ENCODE results near the gene INPPL1. TPM values are rescaled to one million over a fixed set of nuclear protein-coding genes. Genes with fewer than 3 reads are reported as not detected.

Gene INPPL1
- polyA plus RNA-seq, 1 donor (not counting 4 experiments of a cell fraction or from before 2014, with no cell fraction given) = 44.0 TPM

DNA sequence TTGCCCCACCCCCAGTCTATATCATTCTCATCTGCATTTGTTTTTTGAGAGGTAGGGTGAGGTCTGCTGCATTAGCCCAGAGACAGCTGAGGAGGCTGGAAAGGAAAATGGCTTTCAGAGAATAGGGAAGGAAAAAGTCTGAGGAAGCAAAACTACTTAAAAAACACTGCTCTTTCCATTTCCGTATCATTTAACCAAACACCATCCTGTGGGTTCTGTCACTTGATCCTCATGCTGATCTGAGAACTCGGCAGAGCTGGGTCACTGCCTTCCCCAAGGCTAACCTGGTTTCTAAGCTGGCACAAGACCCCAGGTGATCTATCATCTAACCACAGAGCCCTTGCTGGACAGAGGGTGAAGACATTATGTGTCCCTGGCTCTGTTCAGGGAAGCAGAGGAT lies 6.7 kb upstream of the INPPL1 start:
- dilution Hi-C loops (cut with MboI; ENCODE audit: extremely low pct_ligation_motif_present, low sequenced_read_pairs) = no loop called here
- no peak for FAIRE-seq
- no peak overlapping the region for H3K27ac ChIP-seq (ENCODE audit: control insufficient read depth, insufficient read depth, low read length)

DNA sequence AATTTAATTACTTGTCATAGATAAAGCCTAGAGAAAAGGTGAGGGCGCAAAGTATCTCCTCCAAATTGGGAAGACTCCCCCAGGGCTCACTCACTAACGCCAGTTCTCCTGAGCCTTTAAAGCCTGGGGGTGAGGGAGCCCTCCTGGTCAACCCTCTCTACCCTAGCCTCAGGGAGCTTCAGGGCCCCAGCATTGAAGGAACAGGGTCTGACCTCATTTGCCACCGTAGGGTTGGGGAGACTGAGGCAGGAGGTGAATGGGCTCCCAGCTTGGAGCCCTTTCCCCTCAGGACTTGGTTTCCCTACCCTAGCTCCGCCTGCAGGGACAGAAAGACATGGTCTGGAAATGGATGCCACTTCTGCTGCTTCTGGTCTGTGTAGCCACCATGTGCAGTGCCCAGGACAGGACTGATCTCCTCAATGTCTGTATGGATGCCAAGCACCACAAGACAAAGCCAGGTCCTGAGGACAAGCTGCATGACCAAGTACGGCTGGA lies 6.3 kb upstream of the INPPL1 start:
- H3K9me3 ChIP-seq (ENCODE audit: control insufficient read depth, low read depth, low read length) = no peaks in the 10 kb centered on the region
- no peak overlapping the region for H3K9ac ChIP-seq (ENCODE audit: control insufficient read depth, extremely low read depth, insufficient read depth, low read length)
- peaks cover 11% of the 10 kb centered on the region for H3K27me3 ChIP-seq (ENCODE audit: control insufficient read depth, extremely low read depth, insufficient read depth, low read length)
- no peak for TF ChIP-seq EZH2 (IDR thresholded peaks at IDR 0.05; ENCODE audit: low read length)
- TF ChIP-seq, protein P1, sequence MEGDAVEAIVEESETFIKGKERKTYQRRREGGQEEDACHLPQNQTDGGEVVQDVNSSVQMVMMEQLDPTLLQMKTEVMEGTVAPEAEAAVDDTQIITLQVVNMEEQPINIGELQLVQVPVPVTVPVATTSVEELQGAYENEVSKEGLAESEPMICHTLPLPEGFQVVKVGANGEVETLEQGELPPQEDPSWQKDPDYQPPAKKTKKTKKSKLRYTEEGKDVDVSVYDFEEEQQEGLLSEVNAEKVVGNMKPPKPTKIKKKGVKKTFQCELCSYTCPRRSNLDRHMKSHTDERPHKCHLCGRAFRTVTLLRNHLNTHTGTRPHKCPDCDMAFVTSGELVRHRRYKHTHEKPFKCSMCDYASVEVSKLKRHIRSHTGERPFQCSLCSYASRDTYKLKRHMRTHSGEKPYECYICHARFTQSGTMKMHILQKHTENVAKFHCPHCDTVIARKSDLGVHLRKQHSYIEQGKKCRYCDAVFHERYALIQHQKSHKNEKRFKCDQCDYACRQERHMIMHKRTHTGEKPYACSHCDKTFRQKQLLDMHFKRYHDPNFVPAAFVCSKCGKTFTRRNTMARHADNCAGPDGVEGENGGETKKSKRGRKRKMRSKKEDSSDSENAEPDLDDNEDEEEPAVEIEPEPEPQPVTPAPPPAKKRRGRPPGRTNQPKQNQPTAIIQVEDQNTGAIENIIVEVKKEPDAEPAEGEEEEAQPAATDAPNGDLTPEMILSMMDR (optimal IDR thresholded peaks at IDR 0.05 in 1 of 3, IDR thresholded peaks at IDR 0.05 in 1 of 3, conservative IDR thresholded peaks at IDR 0.05 in 1 of 3; ENCODE audit: extremely low read depth in 1 of 3, insufficient read depth in 2 of 3, low read length in 3 of 3) = no peak
- H2AFZ ChIP-seq (ENCODE audit: control insufficient read depth, low read length) = no peak overlapping the region
- dilution Hi-C loops (cut with MboI; ENCODE audit: extremely low pct_ligation_motif_present, low sequenced_read_pairs) = no loop called here
- peaks cover 7% of the 10 kb centered on the region for H3K4me1 ChIP-seq (ENCODE audit: control insufficient read depth, extremely low read depth, insufficient read depth, low read length)
- H4K20me1 ChIP-seq (ENCODE audit: control insufficient read depth, extremely low read depth, insufficient read depth, low read length) = no peaks in the 10 kb centered on the region
- no peak for DNase-seq (ENCODE audit: low read depth, low spot score)
- H3K4me2 ChIP-seq (ENCODE audit: control insufficient read depth, extremely low read depth, insufficient read depth, low read depth, low read length) = no peak overlapping the region
- H3K27ac ChIP-seq (ENCODE audit: control insufficient read depth, insufficient read depth, low read length) = no peak overlapping the region
- no peaks in the 10 kb centered on the region for H3K36me3 ChIP-seq (ENCODE audit: control insufficient read depth in 2 of 2, extremely low read depth in 1 of 2, insufficient read depth in 2 of 2, low read length in 2 of 2)
- no peak overlapping the region for H3K4me3 ChIP-seq (ENCODE audit: control insufficient read depth in 2 of 3, extremely low read depth in 1 of 3, insufficient read depth in 2 of 3, low read depth in 1 of 3, low read length in 3 of 3)
- H3K9me1 ChIP-seq (ENCODE audit: control insufficient read depth, extremely low read depth, insufficient read depth, low read length) = no peaks in the 10 kb centered on the region
- H3K79me2 ChIP-seq (ENCODE audit: control insufficient read depth, insufficient read depth, low read length) = no peaks in the 10 kb centered on the region
- no peak for FAIRE-seq

More for the DNA sequence above, 6.7 kb upstream of the INPPL1 start:
- TF ChIP-seq, protein P1 (optimal IDR thresholded peaks at IDR 0.05 in 1 of 3, IDR thresholded peaks at IDR 0.05 in 1 of 3, conservative IDR thresholded peaks at IDR 0.05 in 1 of 3; ENCODE audit: extremely low read depth in 1 of 3, insufficient read depth in 2 of 3, low read length in 3 of 3) = no peak
- TF ChIP-seq EZH2 (IDR thresholded peaks at IDR 0.05; ENCODE audit: low read length) = no peak
- no peak overlapping the region for H2AFZ ChIP-seq (ENCODE audit: control insufficient read depth, low read length)
- H3K9me3 ChIP-seq (ENCODE audit: control insufficient read depth, low read depth, low read length) = no peaks in the 10 kb centered on the region
- peaks cover 11% of the 10 kb centered on the region for H3K27me3 ChIP-seq (ENCODE audit: control insufficient read depth, extremely low read depth, insufficient read depth, low read length)
- no peaks in the 10 kb centered on the region for H3K36me3 ChIP-seq (ENCODE audit: control insufficient read depth in 2 of 2, extremely low read depth in 1 of 2, insufficient read depth in 2 of 2, low read length in 2 of 2)
- no peaks in the 10 kb centered on the region for H3K9me1 ChIP-seq (ENCODE audit: control insufficient read depth, extremely low read depth, insufficient read depth, low read length)
- peaks cover 6% of the 10 kb centered on the region for H3K4me1 ChIP-seq (ENCODE audit: control insufficient read depth, extremely low read depth, insufficient read depth, low read length)
- no peaks in the 10 kb centered on the region for H3K79me2 ChIP-seq (ENCODE audit: control insufficient read depth, insufficient read depth, low read length)
- no peak for DNase-seq (ENCODE audit: low read depth, low spot score)
- H3K9ac ChIP-seq (ENCODE audit: control insufficient read depth, extremely low read depth, insufficient read depth, low read length) = no peak overlapping the region
- H3K4me3 ChIP-seq (ENCODE audit: control insufficient read depth in 2 of 3, extremely low read depth in 1 of 3, insufficient read depth in 2 of 3, low read depth in 1 of 3, low read length in 3 of 3) = no peak overlapping the region
- H3K4me2 ChIP-seq (ENCODE audit: control insufficient read depth, extremely low read depth, insufficient read depth, low read depth, low read length) = no peak overlapping the region
- no peaks in the 10 kb centered on the region for H4K20me1 ChIP-seq (ENCODE audit: control insufficient read depth, extremely low read depth, insufficient read depth, low read length)
